Upper lobe of left lung (tissue), 4 donors: ENCODE measurements around the gene ADH1C.

Source experiments
- POLR2AphosphoS5 ChIP-seq, 2 donors: sonication (generic); formaldehyde crosslinking; IDR thresholded peaks; one replicate each; pipeline ENCODE4 v1.5.1; 2017; ENCODE audit warnings: antibody characterized with exemption in 2 of 2
- TF ChIP-seq, protein P1 (sequence below), 6 experiments: fragments of 450-650 bp in 4 of 6; fragments of 200-600 bp in 2 of 6; sonication (generic) in 2 of 6; IDR thresholded peaks; one replicate each; pipeline ENCODE4 v1.5.1; 2016 to 2019; ENCODE audit warnings: antibody characterized with exemption in 6 of 6

GRCh38 chr4:99359480-99360204 is 7.1 kb upstream of the ADH1C start:
- TF ChIP-seq POLR2AphosphoS5 (IDR thresholded peaks at IDR 0.05): no peak
- TF ChIP-seq, protein P1, sequence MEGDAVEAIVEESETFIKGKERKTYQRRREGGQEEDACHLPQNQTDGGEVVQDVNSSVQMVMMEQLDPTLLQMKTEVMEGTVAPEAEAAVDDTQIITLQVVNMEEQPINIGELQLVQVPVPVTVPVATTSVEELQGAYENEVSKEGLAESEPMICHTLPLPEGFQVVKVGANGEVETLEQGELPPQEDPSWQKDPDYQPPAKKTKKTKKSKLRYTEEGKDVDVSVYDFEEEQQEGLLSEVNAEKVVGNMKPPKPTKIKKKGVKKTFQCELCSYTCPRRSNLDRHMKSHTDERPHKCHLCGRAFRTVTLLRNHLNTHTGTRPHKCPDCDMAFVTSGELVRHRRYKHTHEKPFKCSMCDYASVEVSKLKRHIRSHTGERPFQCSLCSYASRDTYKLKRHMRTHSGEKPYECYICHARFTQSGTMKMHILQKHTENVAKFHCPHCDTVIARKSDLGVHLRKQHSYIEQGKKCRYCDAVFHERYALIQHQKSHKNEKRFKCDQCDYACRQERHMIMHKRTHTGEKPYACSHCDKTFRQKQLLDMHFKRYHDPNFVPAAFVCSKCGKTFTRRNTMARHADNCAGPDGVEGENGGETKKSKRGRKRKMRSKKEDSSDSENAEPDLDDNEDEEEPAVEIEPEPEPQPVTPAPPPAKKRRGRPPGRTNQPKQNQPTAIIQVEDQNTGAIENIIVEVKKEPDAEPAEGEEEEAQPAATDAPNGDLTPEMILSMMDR (IDR thresholded peaks at IDR 0.05): no peak
